H9 (cell line): ENCODE results near the gene BCAS3. TPM values are rescaled to one million over a fixed set of nuclear protein-coding genes. Genes with fewer than 3 reads are reported as not detected.
"Not testable (repeated sequence)": the region's sequence is repeated elsewhere in the genome, so short reads cannot be mapped to it uniquely, and the experiment has no call there.

ENCODE experiments used
- DNase-seq: peaks from one replicate; pipeline ENCODE4 v3.0.0-alpha.2; 2017
- H2AFZ ChIP-seq: one replicate; pipeline ENCODE4 v1.6.1; 2013; ENCODE audit warnings: mild to moderate bottlenecking, low read length, control low read depth, moderate library complexity
- H2AK5ac ChIP-seq: 2 replicates; pipeline ENCODE4 v1.6.1; 2013; ENCODE audit warnings: low read length, control low read depth, mixed read lengths; ENCODE audit not compliant: insufficient read length
- H2BK120ac ChIP-seq: one replicate; pipeline ENCODE4 v1.6.1; 2013; ENCODE audit warnings: low read depth, mild to moderate bottlenecking, low read length, control low read depth, inconsistent platforms; ENCODE audit not compliant: poor library complexity, severe bottlenecking
- H2BK12ac ChIP-seq: 2 replicates; pipeline ENCODE4 v1.6.1; 2013; ENCODE audit warnings: low read length, control low read depth, mixed read lengths, low read depth; ENCODE audit not compliant: insufficient read length
- H2BK15ac ChIP-seq: 2 replicates; pipeline ENCODE4 v1.6.1; 2013; ENCODE audit warnings: low read depth, low read length, control low read depth
- H2BK20ac ChIP-seq: one replicate; pipeline ENCODE4 v1.6.1; 2013; ENCODE audit warnings: low read depth, mild to moderate bottlenecking, low read length, control low read depth, inconsistent platforms; ENCODE audit not compliant: poor library complexity, severe bottlenecking
- H2BK5ac ChIP-seq: 2 replicates; pipeline ENCODE4 v1.6.1; 2013; ENCODE audit warnings: low read length, control low read depth, mixed read lengths; ENCODE audit not compliant: insufficient read length
- H3K14ac ChIP-seq: 2 replicates; pipeline ENCODE4 v1.6.1; 2013; ENCODE audit warnings: low read length, control low read depth; ENCODE audit not compliant: insufficient read depth
- H3K18ac ChIP-seq: 2 replicates; pipeline ENCODE4 v1.6.1; 2013; ENCODE audit warnings: low read depth, mild to moderate bottlenecking, mixed read lengths, low read length, control low read depth; ENCODE audit not compliant: insufficient read length
- H3K23ac ChIP-seq: 2 replicates; pipeline ENCODE4 v1.6.1; 2013; ENCODE audit warnings: low read length, control low read depth, mixed read lengths, low read depth; ENCODE audit not compliant: insufficient read length
- H3K23me2 ChIP-seq: 2 replicates; pipeline ENCODE4 v1.6.1; 2013; ENCODE audit warnings: low read depth, mild to moderate bottlenecking, mixed read lengths, low read length, control low read depth; ENCODE audit not compliant: insufficient read length, poor library complexity, severe bottlenecking
- H3K27ac ChIP-seq: 2 replicates; pipeline ENCODE4 v1.5.1; 2013; ENCODE audit warnings: low read length, control low read depth, mixed read lengths, low read depth; ENCODE audit not compliant: insufficient read length
- H3K27me3 ChIP-seq: 2 replicates; pipeline ENCODE4 v1.6.1; 2013; ENCODE audit warnings: low read length, control low read depth, inconsistent platforms; ENCODE audit not compliant: insufficient read depth
- H3K4ac ChIP-seq: 2 replicates; pipeline ENCODE4 v1.6.1; 2013; ENCODE audit warnings: low read depth, mild to moderate bottlenecking, control low read depth, inconsistent platforms, low read length, moderate library complexity
- H3K4me1 ChIP-seq: 2 replicates; pipeline ENCODE4 v1.6.1; 2013; ENCODE audit warnings: low read length, control low read depth, inconsistent platforms; ENCODE audit not compliant: insufficient read depth
- H3K4me2 ChIP-seq: 2 replicates; pipeline ENCODE4 v1.6.1; 2013; ENCODE audit warnings: low read length, control low read depth, mixed read lengths; ENCODE audit not compliant: insufficient read length, insufficient read depth
- H3K56ac ChIP-seq: 2 replicates; pipeline ENCODE4 v1.6.1; 2013; ENCODE audit warnings: low read depth, mild to moderate bottlenecking, mixed read lengths, low read length, control low read depth; ENCODE audit not compliant: insufficient read length
- H3K79me1 ChIP-seq: 2 replicates; pipeline ENCODE4 v1.6.1; 2013; ENCODE audit warnings: low read depth, mild to moderate bottlenecking, moderate library complexity, low read length, control low read depth, inconsistent platforms; ENCODE audit not compliant: insufficient read depth, poor library complexity, severe bottlenecking
- H3K79me2 ChIP-seq: 2 replicates; pipeline ENCODE4 v1.6.1; 2013; ENCODE audit warnings: low read length, control low read depth, inconsistent platforms; ENCODE audit not compliant: insufficient read depth
- H3K9ac ChIP-seq: 2 replicates; pipeline ENCODE4 v1.6.1; 2013; ENCODE audit warnings: low read length, control low read depth, mixed read lengths; ENCODE audit not compliant: insufficient read length; ENCODE audit errors: extremely low read depth
- H3K9me3 ChIP-seq: one replicate; pipeline ENCODE4 v1.6.1; 2013; ENCODE audit warnings: low read depth, low read length, inconsistent platforms; ENCODE audit not compliant: control insufficient read depth
- H3T11ph ChIP-seq: one replicate; pipeline ENCODE4 v1.6.1; 2013; ENCODE audit warnings: mild to moderate bottlenecking, low read length, control low read depth, inconsistent platforms
- H4K20me1 ChIP-seq: one replicate; pipeline ENCODE4 v1.6.1; 2013; ENCODE audit not compliant: control insufficient read depth, insufficient read length, insufficient read depth
- H4K5ac ChIP-seq: 2 replicates; pipeline ENCODE4 v1.6.1; 2013; ENCODE audit warnings: low read depth, mild to moderate bottlenecking, mixed read lengths, low read length, control low read depth; ENCODE audit not compliant: insufficient read length
- H4K8ac ChIP-seq: replicated peaks from 2 replicates; pipeline ENCODE4 v1.6.1; 2013; ENCODE audit warnings: low read length, control low read depth, mixed read lengths, low read depth; ENCODE audit not compliant: insufficient read length
- H4K91ac ChIP-seq: 2 replicates; pipeline ENCODE4 v1.6.1; 2013; ENCODE audit warnings: low read depth, mild to moderate bottlenecking, moderate library complexity, mixed read lengths, low read length, control low read depth; ENCODE audit not compliant: insufficient read length
- H3K27ac Mint-ChIP-seq, 3 experiments: 2 replicates in 2 of 3; 3 replicates in 1 of 3; pipeline ENCODE4 v1.8.0; 2020 to 2021; ENCODE audit warnings: mixed read lengths in 3 of 3, mild to moderate bottlenecking in 1 of 3, moderate library complexity in 1 of 3
- H3K27me3 Mint-ChIP-seq: 2 replicates; pipeline ENCODE4 v1.8.0; 2021; ENCODE audit warnings: low read depth, mild to moderate bottlenecking, moderate library complexity, mixed read lengths
- H3K36me3 Mint-ChIP-seq, 3 experiments: 2 replicates in 2 of 3; 3 replicates in 1 of 3; pipeline ENCODE4 v1.8.0; 2020 to 2021; ENCODE audit warnings: low read depth in 3 of 3, mixed read lengths in 3 of 3; ENCODE audit not compliant: insufficient read depth in 1 of 3
- H3K4me1 Mint-ChIP-seq, 2 experiments: 2 replicates each; pipeline ENCODE4 v1.8.0; 2020; ENCODE audit warnings: mixed read lengths in 2 of 2
- H3K4me3 Mint-ChIP-seq, 2 experiments: 2 replicates in 1 of 2; 3 replicates in 1 of 2; pipeline ENCODE4 v1.8.0; 2020 to 2021; ENCODE audit warnings: mild to moderate bottlenecking in 2 of 2, mixed read lengths in 2 of 2, moderate library complexity in 1 of 2
- H3K9me3 Mint-ChIP-seq, 2 experiments: 2 replicates in 1 of 2; 3 replicates in 1 of 2; pipeline ENCODE4 v1.8.0; 2020; ENCODE audit warnings: mild to moderate bottlenecking in 2 of 2, mixed read lengths in 2 of 2, moderate library complexity in 1 of 2
- WGBS: extraction: QIAGEN DNeasy Blood & Tissue Kit; methylation state at CpG from one replicate; pipeline ENCODE4 v1.1.7; 2013; ENCODE audit warnings: missing lambda C conversion rate, low lambda C conversion rate, mixed read lengths; ENCODE audit not compliant: insufficient read length; ENCODE audit errors: extremely low coverage; 5-methylcytosine and 5-hydroxymethylcytosine counted together
- total RNA-seq: library from RNA; stranded (reverse); gene quantifications from 2 replicates; pipeline ENCODE4 v1.2.1, GENCODE V29; 2021
- TF ChIP-seq, protein P1 (sequence below): fragments of 200-600 bp; sonication (generic); conservative IDR thresholded peaks from 3 replicates; pipeline ENCODE4 v1.8.0; 2021; ENCODE audit warnings: antibody characterized with exemption, mild to moderate bottlenecking

The BCAS3 gene
- total RNA-seq, 1 experiment from 2014 or later: 22.4 TPM

DNA sequence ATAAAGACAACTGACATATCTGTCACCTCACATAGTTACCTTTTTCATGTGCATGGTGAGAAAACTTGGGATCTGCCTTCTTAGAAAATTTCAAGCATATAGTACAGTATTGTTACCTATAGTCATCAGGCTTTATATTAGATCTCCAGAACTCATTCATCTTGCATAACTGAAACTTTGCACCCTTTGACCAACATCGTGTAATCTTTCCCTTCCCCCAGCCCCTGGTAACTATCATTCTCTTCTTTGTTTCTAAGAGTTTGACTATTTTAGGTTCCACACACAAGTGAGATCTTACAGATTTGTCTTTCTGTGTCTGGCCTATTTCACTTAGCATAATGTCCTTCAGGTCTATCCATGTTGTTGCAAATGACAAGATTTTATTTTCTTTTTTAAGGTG, 751.6 kb downstream of the BCAS3 start:
- Histone ChIP-seq H3T11ph (no peak overlapping the region), H3K4me1 (peaks cover 2% of the 10 kb centered on the region; the same call in 1 of the 2 replicates), H3K9me3 (no peaks in the 10 kb centered on the region), H3K23ac (no peak overlapping the region), H3K23me2 (no peaks in the 10 kb centered on the region), H4K20me1 (no peaks in the 10 kb centered on the region), H2BK120ac (no peak overlapping the region), H3K4ac (no peak overlapping the region), H2BK15ac (no peak overlapping the region), H3K79me1 (no peaks in the 10 kb centered on the region), H3K79me2 (no peaks in the 10 kb centered on the region), H3K56ac (no peak overlapping the region), H3K27ac (no peak overlapping the region), H3K9ac (no peak overlapping the region), H4K91ac (no peak overlapping the region), H3K27me3 (no peaks in the 10 kb centered on the region), H2BK12ac (no peak overlapping the region), H3K18ac (no peak overlapping the region), H2BK20ac (no peak overlapping the region), H3K4me2 (no peak overlapping the region), H3K14ac (no peak overlapping the region), H2AFZ (no peak overlapping the region), H2BK5ac (no peak overlapping the region), H4K5ac (no peak overlapping the region), H2AK5ac (no peak overlapping the region), H4K8ac (no peak overlapping the region)
- Mint-ChIP-seq H3K4me1 (peaks cover 7% of the 10 kb centered on the region in 2 experiments), H3K9me3 (no peaks in the 10 kb centered on the region), H3K4me3 (no peak overlapping the region), H3K27ac (no peak overlapping the region), H3K27me3 (peaks cover 8% of the 10 kb centered on the region), H3K36me3 (no peaks in the 10 kb centered on the region)
- WGBS: no CpG with 5 or more reads among the region's 1 CpG
- TF ChIP-seq, protein P1, sequence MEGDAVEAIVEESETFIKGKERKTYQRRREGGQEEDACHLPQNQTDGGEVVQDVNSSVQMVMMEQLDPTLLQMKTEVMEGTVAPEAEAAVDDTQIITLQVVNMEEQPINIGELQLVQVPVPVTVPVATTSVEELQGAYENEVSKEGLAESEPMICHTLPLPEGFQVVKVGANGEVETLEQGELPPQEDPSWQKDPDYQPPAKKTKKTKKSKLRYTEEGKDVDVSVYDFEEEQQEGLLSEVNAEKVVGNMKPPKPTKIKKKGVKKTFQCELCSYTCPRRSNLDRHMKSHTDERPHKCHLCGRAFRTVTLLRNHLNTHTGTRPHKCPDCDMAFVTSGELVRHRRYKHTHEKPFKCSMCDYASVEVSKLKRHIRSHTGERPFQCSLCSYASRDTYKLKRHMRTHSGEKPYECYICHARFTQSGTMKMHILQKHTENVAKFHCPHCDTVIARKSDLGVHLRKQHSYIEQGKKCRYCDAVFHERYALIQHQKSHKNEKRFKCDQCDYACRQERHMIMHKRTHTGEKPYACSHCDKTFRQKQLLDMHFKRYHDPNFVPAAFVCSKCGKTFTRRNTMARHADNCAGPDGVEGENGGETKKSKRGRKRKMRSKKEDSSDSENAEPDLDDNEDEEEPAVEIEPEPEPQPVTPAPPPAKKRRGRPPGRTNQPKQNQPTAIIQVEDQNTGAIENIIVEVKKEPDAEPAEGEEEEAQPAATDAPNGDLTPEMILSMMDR: no peak
- no peak for DNase-seq

DNA sequence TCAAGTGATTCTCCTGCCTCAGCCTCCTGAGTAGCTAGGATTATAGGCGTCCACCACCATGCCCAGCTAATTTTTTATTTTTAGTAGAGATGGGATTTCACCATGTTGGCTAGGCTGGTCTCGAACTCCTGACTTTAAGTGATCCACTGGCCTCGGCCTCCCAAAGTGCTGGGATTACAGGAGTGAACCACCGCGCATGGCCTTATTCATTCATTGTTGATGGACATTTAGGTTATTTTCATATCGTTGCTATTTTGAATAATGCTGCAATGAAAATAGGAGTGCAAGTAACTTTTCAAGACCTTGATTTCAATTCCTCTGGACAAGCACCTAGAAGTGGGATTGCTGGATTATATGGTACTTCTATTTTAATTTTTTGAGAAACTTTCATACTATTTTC, 752.2 kb downstream of the BCAS3 start:
- H3K23me2 ChIP-seq, H3K79me1 ChIP-seq, H4K8ac ChIP-seq, H3K27ac ChIP-seq, H3K27me3 Mint-ChIP-seq, H3K4me3 Mint-ChIP-seq, DNase-seq, H3K23ac ChIP-seq, H4K5ac ChIP-seq, H2BK120ac ChIP-seq, H2BK20ac ChIP-seq, H2AK5ac ChIP-seq, H3K9ac ChIP-seq, H3K27me3 ChIP-seq, H3K18ac ChIP-seq, H3T11ph ChIP-seq, H3K27ac Mint-ChIP-seq, H3K9me3 ChIP-seq, H4K20me1 ChIP-seq, H2AFZ ChIP-seq, H3K4me2 ChIP-seq, H2BK12ac ChIP-seq, H3K79me2 ChIP-seq, H3K56ac ChIP-seq, H3K14ac ChIP-seq, H2BK15ac ChIP-seq, H2BK5ac ChIP-seq, H3K4me1 Mint-ChIP-seq, H3K9me3 Mint-ChIP-seq, H3K36me3 Mint-ChIP-seq, H3K4ac ChIP-seq, H3K4me1 ChIP-seq, H4K91ac ChIP-seq: not testable (repeated sequence)
- no CpG with 5 or more reads among the region's 6 CpGs for WGBS
